Karpas-422 (cell line): ENCODE data around the gene CHRNG. TPM values are rescaled to one million over a fixed set of nuclear protein-coding genes. Genes with fewer than 3 reads are reported as not detected.

Experiments used
- DNase-seq: peaks from one replicate; pipeline ENCODE4 v3.0.0-alpha.2; 2015
- H2AFZ ChIP-seq: fragments of 200-600 bp; sonication (generic); 2 replicates; pipeline ENCODE4 v1.6.1; 2014; ENCODE audit warnings: antibody characterized with exemption, low read length, mixed read lengths
- H3K27ac ChIP-seq: fragments of 200-600 bp; sonication (generic); 2 replicates; pipeline ENCODE4 v1.5.1; 2014; ENCODE audit warnings: mild to moderate bottlenecking, low read length, moderate library complexity
- H3K27me3 ChIP-seq: fragments of 200-600 bp; sonication (generic); 2 replicates; pipeline ENCODE4 v1.6.1; 2014; ENCODE audit warnings: low read length, mixed read lengths
- H3K36me3 ChIP-seq: fragments of 200-600 bp; sonication (generic); 2 replicates; pipeline ENCODE4 v1.6.1; 2014; ENCODE audit warnings: low read length, mixed read lengths; ENCODE audit not compliant: insufficient read depth
- H3K4me1 ChIP-seq: fragments of 200-600 bp; sonication (generic); 2 replicates; pipeline ENCODE4 v1.6.1; 2014; ENCODE audit warnings: mild to moderate bottlenecking, low read length, mixed read lengths
- H3K4me2 ChIP-seq: fragments of 200-600 bp; sonication (generic); 2 replicates; pipeline ENCODE4 v1.6.1; 2014; ENCODE audit warnings: low read length, low read depth, mild to moderate bottlenecking; ENCODE audit not compliant: poor library complexity, severe bottlenecking
- H3K4me3 ChIP-seq: fragments of 200-600 bp; sonication (generic); 2 replicates; pipeline ENCODE4 v1.5.1; 2014; ENCODE audit warnings: mild to moderate bottlenecking, antibody characterized with exemption, low read length, mixed read lengths
- H3K79me2 ChIP-seq: fragments of 200-600 bp; sonication (generic); 2 replicates; pipeline ENCODE4 v1.6.1; 2014; ENCODE audit warnings: mild to moderate bottlenecking, low read length, mixed read lengths
- H3K9ac ChIP-seq: fragments of 200-600 bp; sonication (generic); 2 replicates; pipeline ENCODE4 v1.6.0; 2014; ENCODE audit warnings: low read length
- H3K9me2 ChIP-seq: fragments of 200-600 bp; sonication (generic), shearing (Covaris generic); replicated peaks from 2 replicates; pipeline ENCODE4 v1.6.0; 2014; ENCODE audit warnings: mild to moderate bottlenecking, low read length, moderate library complexity; ENCODE audit not compliant: insufficient read depth
- H3K9me3 ChIP-seq: fragments of 300-700, 200-600 bp; sonication (generic); 2 replicates; pipeline ENCODE4 v1.6.1; 2014; ENCODE audit warnings: low read length, mixed read lengths
- H4K20me1 ChIP-seq: fragments of 200-600 bp; sonication (generic); 2 replicates; pipeline ENCODE4 v1.6.1; 2014; ENCODE audit warnings: mild to moderate bottlenecking, antibody characterized with exemption, low read length, low read depth; ENCODE audit not compliant: insufficient read depth
- total RNA-seq: library from RNA; depleted of rRNA; stranded (reverse); fragments of >200 nt; shearing (Covaris generic); gene quantifications from 2 replicates; pipeline ENCODE4 v1.2.3, GENCODE V29; 2014; ENCODE audit warnings: low replicate concordance

Gene CHRNG
- total RNA-seq, 1 experiment from 2014 or later, result not detected

DNA sequence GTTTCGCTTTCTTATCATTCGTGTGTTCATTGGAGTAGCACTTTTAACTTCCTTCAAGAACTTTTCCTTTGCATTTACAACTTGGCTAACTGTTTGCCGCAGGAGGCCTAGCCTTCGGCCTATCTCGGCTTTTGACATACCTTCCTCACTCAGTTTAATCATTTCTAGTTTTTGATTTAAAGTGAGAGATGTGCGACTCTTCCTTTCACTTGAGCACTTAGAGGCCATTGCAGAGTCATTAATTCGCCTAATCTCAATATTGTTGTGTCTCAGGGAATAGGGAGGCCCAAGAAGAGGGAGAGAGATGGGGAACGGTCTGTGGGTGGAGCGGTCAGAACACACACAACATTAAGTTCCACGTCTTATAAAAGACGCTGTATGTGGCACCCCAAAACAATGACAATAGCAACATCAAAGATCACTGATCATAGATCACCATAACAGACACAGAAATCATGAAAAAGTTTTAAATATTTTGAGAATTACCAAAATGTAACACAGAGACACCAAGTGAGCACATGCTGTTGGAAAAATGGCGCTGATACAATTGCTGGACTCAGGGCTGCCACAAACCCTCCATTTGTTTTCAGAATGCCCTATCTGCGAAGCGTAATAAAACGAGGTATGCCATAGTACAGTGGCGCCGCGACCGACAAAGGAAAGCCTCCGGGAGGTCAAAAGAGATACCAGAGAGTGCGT lies 10.3 kb downstream of the CHRNG start:
- H3K79me2 ChIP-seq, result peaks cover 74% of the 10 kb centered on the region
- H3K4me3 ChIP-seq, result peak overlapping the region; percentile 78
- H3K9ac ChIP-seq, result peak overlapping the region; percentile 99
- peak overlapping the region; percentile 40; the same call in 1 of the 2 replicates for H2AFZ ChIP-seq
- no peaks in the 10 kb centered on the region for H3K9me3 ChIP-seq
- H3K27ac ChIP-seq, result peak overlapping the region; percentile 85
- H3K4me2 ChIP-seq, result peak overlapping the region; percentile 92
- no peaks in the 10 kb centered on the region for H3K27me3 ChIP-seq
- no peaks in the 10 kb centered on the region for H3K9me2 ChIP-seq
- peaks cover 22% of the 10 kb centered on the region; the same call in 1 of the 2 replicates for H4K20me1 ChIP-seq
- peaks cover 28% of the 10 kb centered on the region; the same call in 1 of the 2 replicates for H3K36me3 ChIP-seq
- H3K4me1 ChIP-seq, result peaks cover 25% of the 10 kb centered on the region
- DNase-seq, result peak; percentile 73

DNA sequence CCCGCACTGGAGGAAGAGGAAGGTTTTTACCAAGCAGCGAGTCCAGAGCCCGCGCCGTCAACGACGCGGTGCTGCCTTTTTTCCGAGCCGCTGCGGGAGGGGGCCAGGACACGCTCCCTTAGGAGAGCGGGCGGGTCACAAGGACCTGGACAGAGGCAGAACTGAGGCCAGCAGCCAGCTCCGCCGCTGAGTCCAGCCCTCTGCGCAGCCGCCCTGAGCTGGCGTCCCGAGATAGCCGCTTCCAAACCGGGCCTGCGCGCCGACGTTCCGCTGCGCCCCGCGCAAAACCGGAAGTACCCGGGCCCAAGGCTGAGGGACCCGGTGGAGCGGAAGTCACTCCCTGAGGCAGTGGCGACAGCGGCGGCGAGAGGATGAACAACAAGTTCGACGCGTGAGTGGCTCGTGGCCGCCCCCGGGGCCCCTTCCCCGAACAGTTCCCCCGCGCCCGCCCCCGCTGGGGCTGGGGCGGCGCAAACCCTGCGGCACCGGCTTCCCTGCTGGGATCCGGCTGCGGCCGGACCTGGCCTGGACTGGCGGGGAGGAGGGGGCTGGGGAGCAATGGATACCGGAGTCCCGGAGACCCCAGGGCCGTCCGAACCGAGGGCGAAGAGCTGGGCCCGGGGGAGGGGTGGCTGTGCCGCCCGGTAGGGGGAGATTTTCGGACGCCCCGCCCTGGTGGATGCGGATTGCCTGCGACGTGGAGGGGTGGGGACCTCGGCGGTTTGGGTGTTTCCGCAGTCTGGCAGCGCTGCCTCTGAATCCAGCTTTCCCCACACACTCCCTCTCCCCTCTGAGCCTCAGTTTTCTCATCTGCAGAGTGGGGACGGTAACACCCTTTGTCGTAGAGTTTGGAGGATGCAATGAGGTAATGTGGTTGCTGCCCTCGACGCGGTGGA lies 11.1 kb downstream of the CHRNG start, which contains the start of the genes EIF4E2 and TIGD1:
TSS of gene EIF4E2 (plus strand) at position 336 of the 896 bp plus-strand sequence. CDS start at position 372, 36 bp downstream.
TSS of gene TIGD1 (minus strand) at position 204 of the 896 bp plus-strand sequence. CDS start 675 bp downstream, outside the sequence.
- H3K4me1 ChIP-seq, result peaks cover 25% of the 10 kb centered on the region
- H3K79me2 ChIP-seq, result peaks cover 82% of the 10 kb centered on the region
- DNase-seq, result peak; percentile 97
- peak within 1 kb of the TSS; percentile 78 for H3K4me3 ChIP-seq
- no peaks in the 10 kb centered on the region for H3K9me3 ChIP-seq
- H3K27me3 ChIP-seq, result no peaks in the 10 kb centered on the region
- peak within 1 kb of the TSS; percentile 85 for H3K27ac ChIP-seq
- H3K9ac ChIP-seq, result peak within 1 kb of the TSS; percentile 99
- H4K20me1 ChIP-seq, result peaks cover 24% of the 10 kb centered on the region; the same call in 1 of the 2 replicates
- no peaks in the 10 kb centered on the region for H3K9me2 ChIP-seq
- peak within 1 kb of the TSS; percentile 40; the same call in 1 of the 2 replicates for H2AFZ ChIP-seq
- H3K36me3 ChIP-seq, result peaks cover 30% of the 10 kb centered on the region; the same call in 1 of the 2 replicates
- peak within 1 kb of the TSS; percentile 92 for H3K4me2 ChIP-seq

DNA sequence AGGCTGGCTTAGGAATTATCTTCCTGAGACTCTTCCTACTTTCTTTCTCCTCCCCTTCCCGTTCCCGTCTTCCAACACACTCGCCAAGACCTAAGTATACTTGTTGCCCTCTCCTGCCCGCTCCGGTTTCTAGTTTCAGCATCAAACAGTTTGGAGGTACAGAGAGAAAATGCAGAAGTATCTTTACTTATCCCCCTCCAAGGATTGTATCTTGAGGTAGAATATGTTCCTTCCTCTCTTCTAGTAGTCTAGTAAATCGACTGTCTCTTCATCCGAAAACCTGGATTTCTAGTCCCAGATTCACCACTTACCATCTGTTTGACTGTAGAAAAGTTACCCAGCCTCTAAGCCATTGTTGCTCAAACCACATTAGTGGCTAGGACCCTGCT lies 11.8 kb downstream of the CHRNG start:
- Histone ChIP-seq H3K4me3 (peak overlapping the region; percentile 78), H3K9me2 (no peaks in the 10 kb centered on the region), H3K4me1 (peaks cover 25% of the 10 kb centered on the region), H3K27ac (peak overlapping the region; percentile 85), H4K20me1 (peaks cover 19% of the 10 kb centered on the region; the same call in 1 of the 2 replicates), H3K36me3 (peaks cover 31% of the 10 kb centered on the region; the same call in 1 of the 2 replicates), H3K79me2 (peaks cover 88% of the 10 kb centered on the region), H3K9ac (peak overlapping the region; percentile 99), H3K27me3 (no peaks in the 10 kb centered on the region), H3K4me2 (peak overlapping the region; percentile 92), H3K9me3 (no peaks in the 10 kb centered on the region), H2AFZ (no peak overlapping the region)
- peak; percentile 59 for DNase-seq

DNA sequence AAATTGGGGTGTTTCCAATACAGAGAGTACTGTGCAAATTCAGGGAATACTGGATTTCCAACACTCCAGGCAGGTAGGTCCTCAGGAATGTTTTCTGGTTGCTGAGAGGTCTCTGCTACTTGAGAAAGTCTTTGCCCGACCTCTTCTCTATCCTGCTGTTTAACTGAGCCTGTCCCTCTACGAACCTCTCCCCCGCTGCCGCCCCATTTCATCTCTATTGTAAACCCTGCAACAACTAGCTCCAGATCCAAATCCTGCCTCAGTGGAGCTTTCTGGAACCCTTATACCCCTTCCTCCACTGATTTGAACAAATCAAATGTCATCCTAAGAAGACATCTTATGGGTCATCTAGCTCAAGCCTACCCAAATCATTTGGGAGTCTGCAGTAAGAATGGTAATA lies 12.3 kb downstream of the CHRNG start:
- H3K9ac ChIP-seq, result peak overlapping the region; percentile 99
- no peak for DNase-seq
- no peaks in the 10 kb centered on the region for H3K27me3 ChIP-seq
- peaks cover 25% of the 10 kb centered on the region for H3K4me1 ChIP-seq
- H3K79me2 ChIP-seq, result peaks cover 94% of the 10 kb centered on the region
- H3K4me2 ChIP-seq, result peak overlapping the region; percentile 92
- no peak overlapping the region for H2AFZ ChIP-seq
- peak overlapping the region; percentile 78 for H3K4me3 ChIP-seq
- H3K9me3 ChIP-seq, result no peaks in the 10 kb centered on the region
- H4K20me1 ChIP-seq, result peaks cover 16% of the 10 kb centered on the region; the same call in 1 of the 2 replicates
- no peaks in the 10 kb centered on the region for H3K9me2 ChIP-seq
- H3K36me3 ChIP-seq, result peaks cover 36% of the 10 kb centered on the region; the same call in 1 of the 2 replicates
- H3K27ac ChIP-seq, result no peak overlapping the region

DNA sequence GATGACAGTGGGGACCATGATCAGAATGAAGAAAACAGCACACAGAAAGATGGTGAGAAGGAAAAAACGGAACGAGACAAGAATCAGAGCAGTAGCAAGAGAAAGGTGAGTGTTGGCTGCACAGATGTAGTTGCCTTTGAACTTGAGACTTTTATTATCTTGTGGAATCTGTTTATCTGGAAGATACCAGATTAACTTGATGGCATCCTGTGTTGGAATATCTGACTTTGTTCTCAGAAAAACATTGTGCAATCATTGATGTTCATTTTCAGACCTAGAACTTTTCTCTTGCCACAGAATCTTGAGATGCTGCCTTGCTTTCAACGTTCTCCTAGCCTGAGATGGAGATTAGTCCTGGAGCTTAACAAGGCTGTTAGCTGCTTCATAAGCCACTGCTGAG lies 16.9 kb downstream of the CHRNG start:
- Histone ChIP-seq H3K79me2 (peaks cover 54% of the 10 kb centered on the region), H3K27ac (no peak overlapping the region), H3K27me3 (no peaks in the 10 kb centered on the region), H3K4me2 (no peak overlapping the region), H4K20me1 (peaks cover 10% of the 10 kb centered on the region; the same call in 1 of the 2 replicates), H3K4me1 (peaks cover 18% of the 10 kb centered on the region), H3K9me3 (no peaks in the 10 kb centered on the region), H3K9ac (no peak overlapping the region), H3K4me3 (no peak overlapping the region), H3K9me2 (no peaks in the 10 kb centered on the region), H3K36me3 (peaks cover 37% of the 10 kb centered on the region; the same call in 1 of the 2 replicates), H2AFZ (no peak overlapping the region)
- no peak for DNase-seq

DNA sequence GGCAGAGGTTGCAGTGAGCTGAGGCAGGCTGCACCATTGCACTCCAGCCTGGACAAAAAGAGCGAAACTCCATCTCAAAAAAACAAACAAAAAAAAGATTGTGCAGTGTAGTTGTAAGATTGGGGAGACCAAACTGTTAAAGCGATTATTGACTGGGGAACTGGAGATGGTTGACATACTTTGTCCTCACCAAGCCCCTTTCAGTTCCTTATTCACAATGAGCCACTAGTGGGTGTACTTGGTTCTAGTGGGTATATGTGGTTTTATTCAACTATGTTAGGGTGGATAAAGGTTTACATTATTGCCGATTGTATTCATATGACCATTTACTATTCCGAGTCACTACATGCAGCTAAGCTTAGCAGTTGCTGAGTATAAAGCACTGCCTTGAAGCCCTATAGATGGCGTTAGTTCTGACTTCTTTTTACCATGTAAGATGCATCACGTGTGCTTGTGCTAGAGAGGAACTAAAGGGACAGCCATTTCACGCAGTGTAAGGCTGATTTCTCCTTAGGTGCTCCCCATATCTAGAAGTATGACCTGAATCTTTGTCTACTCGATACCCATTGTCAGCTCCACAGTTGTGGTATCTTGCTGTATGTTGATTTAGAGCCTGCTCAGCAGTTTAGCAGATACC lies 23.1 kb downstream of the CHRNG start:
- Histone ChIP-seq H3K4me2 (no peak overlapping the region), H2AFZ (no peak overlapping the region), H3K27me3 (no peaks in the 10 kb centered on the region), H3K9ac (no peak overlapping the region), H3K4me1 (no peaks in the 10 kb centered on the region), H3K27ac (no peak overlapping the region), H4K20me1 (0 out of 2 replicates have a peak, but pooled peaks cover 7% of the 10 kb centered on the region), H3K36me3 (peaks cover 38% of the 10 kb centered on the region), H3K79me2 (peaks cover 4% of the 10 kb centered on the region; the same call in 1 of the 2 replicates), H3K9me2 (no peaks in the 10 kb centered on the region), H3K9me3 (no peaks in the 10 kb centered on the region), H3K4me3 (no peak overlapping the region)
- no peak for DNase-seq

DNA sequence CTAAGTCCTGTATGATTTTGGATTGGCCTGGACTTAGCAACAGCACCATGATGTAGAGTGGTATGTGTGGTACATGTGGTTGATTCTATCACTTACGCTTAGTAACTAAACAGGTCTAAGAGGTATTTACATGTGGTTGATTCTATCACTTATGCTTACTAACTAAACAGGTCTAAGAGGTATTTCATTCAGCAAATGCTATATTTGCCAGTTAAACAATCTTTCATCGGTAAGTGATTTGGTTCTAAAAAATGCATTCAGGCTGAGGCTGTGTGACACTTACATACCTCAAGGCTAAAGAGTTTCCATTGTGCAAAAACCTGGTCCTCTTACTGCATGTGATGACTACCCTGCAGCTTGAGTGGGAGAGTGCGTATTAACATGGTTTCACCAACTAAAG lies 24.1 kb downstream of the CHRNG start:
- no peak overlapping the region for H2AFZ ChIP-seq
- no peak overlapping the region for H3K9ac ChIP-seq
- H3K9me3 ChIP-seq, result no peaks in the 10 kb centered on the region
- no peak overlapping the region for H3K4me2 ChIP-seq
- H3K79me2 ChIP-seq, result peaks cover 4% of the 10 kb centered on the region; the same call in 1 of the 2 replicates
- H3K9me2 ChIP-seq, result no peaks in the 10 kb centered on the region
- H3K27ac ChIP-seq, result no peak overlapping the region
- H3K4me3 ChIP-seq, result no peak overlapping the region
- H3K4me1 ChIP-seq, result no peaks in the 10 kb centered on the region
- no peaks in the 10 kb centered on the region for H3K27me3 ChIP-seq
- H3K36me3 ChIP-seq, result peaks cover 44% of the 10 kb centered on the region
- H4K20me1 ChIP-seq, result 0 out of 2 replicates have a peak, but pooled peaks cover 7% of the 10 kb centered on the region
- DNase-seq, result no peak
